Choroid plexus epithelial cell (primary cell): ENCODE data around the gene OPN1SW.
A peak's percentile ranks its signal among the peaks of the same experiment; 100 is the strongest.

ENCODE experiments used
- DNase-seq: peaks from one replicate; pipeline ENCODE4 v3.0.0-alpha.2; 2010; ENCODE audit warnings: low read depth
- H3K4me3 ChIP-seq: 2 replicates; pipeline ENCODE4 v1.5.1; 2011; ENCODE audit warnings: low read depth, mild to moderate bottlenecking, control low read depth, low read length, moderate library complexity
- CTCF ChIP-seq: conservative IDR thresholded peaks from 2 replicates; pipeline ENCODE4 v1.5.1; 2011; ENCODE audit warnings: low read depth, mild to moderate bottlenecking, control low read depth, inconsistent platforms, low read length, moderate library complexity

OPN1SW gene

GRCh38 chr7:128801667-128802418, 26.2 kb upstream of the OPN1SW start:
- no peak for TF ChIP-seq CTCF
- H3K4me3 ChIP-seq, result no peak overlapping the region
- no peak for DNase-seq

GRCh38 chr7:128801003-128801402, 25.4 kb upstream of the OPN1SW start:
- DNase-seq, result no peak
- H3K4me3 ChIP-seq, result no peak overlapping the region
- TF ChIP-seq CTCF, result no peak

GRCh38 chr7:128800567-128800966, 25.0 kb upstream of the OPN1SW start:
- TF ChIP-seq CTCF, result no peak
- DNase-seq, result no peak
- no peak overlapping the region for H3K4me3 ChIP-seq

- TF ChIP-seq CTCF, result no peak
Observed at GRCh38 chr7:128799451-128799850, 23.9 kb upstream of the OPN1SW start.

GRCh38 chr7:128796327-128796726, 20.7 kb upstream of the OPN1SW start:
- no peak for TF ChIP-seq CTCF
- DNase-seq, result peak; percentile 50

More at GRCh38 chr7:128799451-128799850, 23.9 kb upstream of the OPN1SW start:
- DNase-seq, result no peak
- H3K4me3 ChIP-seq, result no peak overlapping the region

GRCh38 chr7:128795129-128795528, 19.5 kb upstream of the OPN1SW start:
- TF ChIP-seq CTCF, result no peak
- no peak for DNase-seq
- H3K4me3 ChIP-seq, result no peak overlapping the region

More at GRCh38 chr7:128796327-128796726, 20.7 kb upstream of the OPN1SW start:
- no peak overlapping the region for H3K4me3 ChIP-seq

- DNase-seq, result no peak
- TF ChIP-seq CTCF, result no peak
- H3K4me3 ChIP-seq, result no peak overlapping the region
Observed at GRCh38 chr7:128794436-128794835, 18.8 kb upstream of the OPN1SW start.
